Measurements from ENCODE around the gene LIX1. TPM values are rescaled to one million over a fixed set of nuclear protein-coding genes. Genes with fewer than 3 reads are reported as not detected.

The LIX1 gene
- total RNA-seq, 1 donor from 2014 or later = not detected

- Histone ChIP-seq H3K27me3 (ENCODE audit: control insufficient read depth, insufficient read depth, low read length) (no peaks in the 10 kb centered on the region), H3K4me3 (ENCODE audit: low read depth, low read length) (no peak overlapping the region), H3K36me3 (ENCODE audit: control insufficient read depth, insufficient read depth, low read length) (peaks cover 1% of the 10 kb centered on the region)
- DNase-seq (ENCODE audit: low read depth) = no peak
- TF ChIP-seq, protein P1, sequence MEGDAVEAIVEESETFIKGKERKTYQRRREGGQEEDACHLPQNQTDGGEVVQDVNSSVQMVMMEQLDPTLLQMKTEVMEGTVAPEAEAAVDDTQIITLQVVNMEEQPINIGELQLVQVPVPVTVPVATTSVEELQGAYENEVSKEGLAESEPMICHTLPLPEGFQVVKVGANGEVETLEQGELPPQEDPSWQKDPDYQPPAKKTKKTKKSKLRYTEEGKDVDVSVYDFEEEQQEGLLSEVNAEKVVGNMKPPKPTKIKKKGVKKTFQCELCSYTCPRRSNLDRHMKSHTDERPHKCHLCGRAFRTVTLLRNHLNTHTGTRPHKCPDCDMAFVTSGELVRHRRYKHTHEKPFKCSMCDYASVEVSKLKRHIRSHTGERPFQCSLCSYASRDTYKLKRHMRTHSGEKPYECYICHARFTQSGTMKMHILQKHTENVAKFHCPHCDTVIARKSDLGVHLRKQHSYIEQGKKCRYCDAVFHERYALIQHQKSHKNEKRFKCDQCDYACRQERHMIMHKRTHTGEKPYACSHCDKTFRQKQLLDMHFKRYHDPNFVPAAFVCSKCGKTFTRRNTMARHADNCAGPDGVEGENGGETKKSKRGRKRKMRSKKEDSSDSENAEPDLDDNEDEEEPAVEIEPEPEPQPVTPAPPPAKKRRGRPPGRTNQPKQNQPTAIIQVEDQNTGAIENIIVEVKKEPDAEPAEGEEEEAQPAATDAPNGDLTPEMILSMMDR (IDR thresholded peaks at IDR 0.05; ENCODE audit: insufficient read depth, low read length, poor library complexity, severe bottlenecking) = no peak
Observed at GRCh38 chr5:97164846-97165245, 22.4 kb upstream of the LIX1 start.

DNA sequence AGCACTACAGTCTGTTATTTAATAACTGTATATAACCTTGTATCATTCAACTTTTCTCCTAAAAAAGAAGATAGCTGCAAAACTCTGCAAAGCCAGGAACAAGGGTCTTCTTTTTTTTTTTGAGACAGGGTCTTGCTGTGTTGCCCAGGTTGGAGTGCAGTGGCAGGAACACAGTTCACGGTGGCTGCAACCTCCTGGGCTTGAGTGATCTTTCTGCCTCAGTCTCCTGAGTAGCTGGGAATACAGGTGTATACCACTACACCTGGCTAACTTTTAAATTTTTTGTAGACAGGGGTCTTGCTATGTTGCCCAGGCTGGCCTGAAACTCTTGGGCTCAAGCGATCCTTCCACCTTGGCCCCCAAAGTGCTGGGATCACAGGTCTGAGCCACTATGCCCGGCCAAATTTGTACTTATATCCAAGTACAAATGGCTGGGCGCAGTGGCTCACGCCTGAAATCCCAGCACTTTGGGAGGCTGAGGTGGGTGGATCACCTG is 21.4 kb upstream of the LIX1 start:
- no peak for DNase-seq (ENCODE audit: low read depth)
- peaks cover 1% of the 10 kb centered on the region for H3K36me3 ChIP-seq (ENCODE audit: control insufficient read depth, insufficient read depth, low read length)
- no peak overlapping the region for H3K4me3 ChIP-seq (ENCODE audit: low read depth, low read length)
- no peaks in the 10 kb centered on the region for H3K27me3 ChIP-seq (ENCODE audit: control insufficient read depth, insufficient read depth, low read length)
- TF ChIP-seq, protein P1 (IDR thresholded peaks at IDR 0.05; ENCODE audit: insufficient read depth, low read length, poor library complexity, severe bottlenecking) = no peak

DNA sequence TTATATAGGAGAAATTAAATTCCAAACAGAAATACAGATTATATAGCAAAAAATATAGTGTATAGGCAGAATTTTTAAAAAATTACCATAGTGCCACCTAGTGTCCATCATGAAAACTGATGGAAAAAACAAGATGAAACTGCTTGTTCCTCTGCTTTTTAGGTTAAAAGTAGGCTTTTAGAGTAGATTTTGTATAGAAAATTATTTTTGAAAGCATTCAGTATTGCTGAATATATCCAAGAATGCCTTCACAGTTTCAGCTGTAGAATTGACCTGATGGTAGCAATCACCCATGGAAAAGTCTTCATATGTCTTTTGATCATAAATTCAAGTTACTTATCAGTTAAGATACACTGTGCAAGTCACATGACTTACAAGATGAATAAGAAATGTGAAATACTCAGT is 21.0 kb upstream of the LIX1 start:
- Histone ChIP-seq H3K36me3 (ENCODE audit: control insufficient read depth, insufficient read depth, low read length) (peaks cover 1% of the 10 kb centered on the region), H3K4me3 (ENCODE audit: low read depth, low read length) (no peak overlapping the region), H3K27me3 (ENCODE audit: control insufficient read depth, insufficient read depth, low read length) (no peaks in the 10 kb centered on the region)
- DNase-seq (ENCODE audit: low read depth) = no peak
- TF ChIP-seq, protein P1 (IDR thresholded peaks at IDR 0.05; ENCODE audit: insufficient read depth, low read length, poor library complexity, severe bottlenecking) = peak; percentile 46

- Histone ChIP-seq H3K27me3 (ENCODE audit: control insufficient read depth, insufficient read depth, low read length) (no peaks in the 10 kb centered on the region), H3K4me3 (ENCODE audit: low read depth, low read length) (no peak overlapping the region), H3K36me3 (ENCODE audit: control insufficient read depth, insufficient read depth, low read length) (peaks cover 1% of the 10 kb centered on the region)
- DNase-seq (ENCODE audit: low read depth) = peak; percentile 35
- TF ChIP-seq, protein P1 (IDR thresholded peaks at IDR 0.05; ENCODE audit: insufficient read depth, low read length, poor library complexity, severe bottlenecking) = peak; percentile 78
Observed at GRCh38 chr5:97162045-97162444, 19.6 kb upstream of the LIX1 start.

GRCh38 chr5:97157689-97158088 is 15.3 kb upstream of the LIX1 start:
- DNase-seq (ENCODE audit: low read depth) = no peak
- TF ChIP-seq, protein P1 (IDR thresholded peaks at IDR 0.05; ENCODE audit: insufficient read depth, low read length, poor library complexity, severe bottlenecking) = no peak

DNA sequence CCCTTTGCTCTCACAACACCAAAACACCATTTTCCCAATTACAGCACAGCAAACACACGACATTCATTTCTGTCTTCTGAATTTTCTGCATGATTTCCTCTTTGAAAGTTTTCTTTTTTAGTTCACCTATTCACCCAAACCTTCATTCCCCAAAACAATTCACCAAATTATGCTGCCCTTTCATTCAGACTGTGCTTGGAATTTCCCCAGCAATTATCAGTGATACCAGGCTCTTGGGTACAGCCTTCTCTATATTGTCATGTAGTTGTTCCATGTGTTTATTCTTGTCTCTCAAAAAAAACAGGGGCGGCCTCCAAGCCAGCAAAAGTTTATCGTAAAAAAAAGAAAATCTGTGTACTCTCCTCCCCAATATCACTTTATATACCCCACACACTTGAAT is 9.0 kb upstream of the LIX1 start:
- H3K36me3 ChIP-seq (ENCODE audit: control insufficient read depth, insufficient read depth, low read length) = no peaks in the 10 kb centered on the region
- no peak for DNase-seq (ENCODE audit: low read depth)
- TF ChIP-seq, protein P1 (IDR thresholded peaks at IDR 0.05; ENCODE audit: insufficient read depth, low read length, poor library complexity, severe bottlenecking) = no peak
- no peak overlapping the region for H3K4me3 ChIP-seq (ENCODE audit: low read depth, low read length)
- H3K27me3 ChIP-seq (ENCODE audit: control insufficient read depth, insufficient read depth, low read length) = no peaks in the 10 kb centered on the region

More at GRCh38 chr5:97157689-97158088, 15.3 kb upstream of the LIX1 start:
- Histone ChIP-seq H3K27me3 (ENCODE audit: control insufficient read depth, insufficient read depth, low read length) (no peaks in the 10 kb centered on the region), H3K4me3 (ENCODE audit: low read depth, low read length) (no peak overlapping the region), H3K36me3 (ENCODE audit: control insufficient read depth, insufficient read depth, low read length) (no peaks in the 10 kb centered on the region)
